Stimulated activated CD4-positive, alpha-beta T cell treated with anti-CD3 and anti-CD28 coated beads, Interleukin-12 subunit alpha, Interleukin-12 subunit beta, amount 100 ng/mL, for 48 hours (primary cell): ENCODE results near the gene VPS11.
"Not testable (repeated sequence)": the region's sequence is repeated elsewhere in the genome, so short reads cannot be mapped to it uniquely, and the experiment has no call there.

ENCODE experiments used
- DNase-seq, 3 donors: peaks; one replicate each; pipeline ENCODE4 v3.0.0-alpha.2; 2020; ENCODE audit warnings: low read depth in 2 of 3, low spot score in 1 of 3

VPS11 gene

DNA sequence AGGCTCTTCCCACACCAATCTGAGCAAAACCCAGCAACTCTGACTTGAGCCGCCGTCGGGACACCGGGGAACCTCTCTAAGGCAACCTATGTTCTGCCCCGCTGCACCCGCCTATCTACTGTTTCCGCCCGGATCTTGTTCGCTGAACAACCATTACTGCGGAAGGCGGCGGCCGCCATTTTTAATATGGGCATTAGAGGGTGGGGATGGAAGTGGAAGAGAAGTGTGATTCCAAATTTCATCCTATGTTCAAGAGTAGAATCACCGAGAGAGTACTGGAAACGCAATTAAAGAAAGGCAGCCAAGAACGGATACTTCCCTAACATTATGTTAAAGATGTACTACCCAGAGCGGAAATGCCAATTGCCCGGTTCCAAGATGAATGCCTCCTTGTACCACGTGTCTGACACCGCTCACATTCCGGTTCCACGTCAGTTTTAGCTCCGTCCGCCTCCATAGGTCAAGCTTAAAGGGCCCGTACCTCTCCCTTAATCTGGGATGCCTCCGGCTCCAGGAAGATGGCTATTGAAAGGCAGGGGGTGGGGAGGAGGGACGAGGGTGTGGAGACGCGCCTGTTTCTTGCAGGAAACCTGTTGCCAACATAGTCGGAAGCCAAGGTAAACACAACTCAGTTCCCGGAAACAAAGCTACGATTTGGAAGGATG is 34.3 kb downstream of the VPS11 start, which contains the start of gene DPAGT1:
Gene DPAGT1, minus strand, starts transcription at position 95 of the 665 bp plus-strand sequence. CDS start 198 bp downstream, outside the sequence.
- peak; percentile 79 to 81 (median 80) for DNase-seq

GRCh38 chr11:119103161-119103664 is 35.6 kb downstream of the VPS11 start:
- DNase-seq, result not testable (repeated sequence)

DNA sequence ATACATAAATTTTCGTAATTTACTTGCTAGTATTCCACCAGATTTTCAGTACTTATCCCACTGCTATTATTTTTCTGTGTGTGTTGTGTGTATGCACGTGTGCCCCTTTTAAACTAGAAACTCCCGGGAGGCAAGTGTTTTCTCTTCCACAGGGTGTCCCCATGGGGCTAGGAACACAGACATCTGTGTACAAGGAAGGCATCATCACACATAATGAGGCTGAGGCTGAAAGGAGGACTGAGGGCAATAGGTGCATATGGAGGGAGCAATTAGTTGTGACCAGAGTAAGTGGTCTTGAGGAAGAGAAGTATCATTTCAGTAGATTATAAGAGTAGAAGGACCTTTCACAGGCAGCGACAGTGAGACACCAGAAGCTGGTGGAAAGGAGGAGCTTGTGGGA is 36.2 kb downstream of the VPS11 start:
- no peak for DNase-seq

GRCh38 chr11:119106564-119107537 is 39.2 kb downstream of the VPS11 start, which contains the start of gene C2CD2L:
Gene C2CD2L, plus strand, starts transcription at chr11:119107344. Its CDS starts 398 bp downstream, at chr11:119107742.
- peak; percentile 80 to 88 (median 86) for DNase-seq

- DNase-seq, result no peak
Measured at GRCh38 chr11:119107538-119108145, 40.0 kb downstream of the VPS11 start.

DNA sequence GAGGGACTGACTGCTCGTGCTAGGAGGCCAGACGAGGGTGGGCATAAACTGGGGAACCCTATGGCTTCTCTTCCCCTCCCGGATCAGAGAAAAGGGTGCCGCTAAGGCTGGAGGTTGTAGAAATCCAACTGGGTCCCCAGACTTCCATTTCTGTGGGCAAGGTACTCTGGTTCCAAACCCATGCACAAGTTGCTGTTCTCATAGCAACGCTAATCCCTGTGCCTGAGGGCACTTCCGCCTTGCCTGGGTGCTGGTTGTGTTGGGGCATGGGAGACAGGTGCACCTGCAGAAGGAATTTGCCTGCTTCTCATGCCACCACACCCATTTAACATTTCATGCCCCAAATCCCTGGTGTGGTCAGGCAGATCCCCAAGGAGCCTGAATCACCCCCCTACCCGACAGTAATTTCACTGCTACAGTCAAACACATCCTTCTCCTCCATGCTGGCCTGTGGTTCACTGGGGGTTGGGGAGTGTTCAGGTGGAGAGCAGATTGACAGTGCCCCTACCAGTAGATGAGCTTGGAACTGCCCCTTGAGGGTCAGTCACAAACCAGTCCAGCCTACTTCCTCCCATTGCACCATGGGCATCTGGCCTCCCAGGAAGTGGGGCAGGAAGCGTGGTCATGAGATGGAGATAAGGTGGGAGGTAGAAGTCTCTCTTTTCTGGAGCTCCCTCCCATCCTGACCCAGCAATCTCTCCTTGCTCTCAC is 40.7 kb downstream of the VPS11 start:
- DNase-seq, result no peak

GRCh38 chr11:119108857-119109221 is 41.2 kb downstream of the VPS11 start:
- no peak for DNase-seq

- no peak for DNase-seq
Measured at GRCh38 chr11:119109843-119110242, 42.2 kb downstream of the VPS11 start.

- no peak for DNase-seq
Measured at GRCh38 chr11:119110439-119110838, 42.8 kb downstream of the VPS11 start.

DNA sequence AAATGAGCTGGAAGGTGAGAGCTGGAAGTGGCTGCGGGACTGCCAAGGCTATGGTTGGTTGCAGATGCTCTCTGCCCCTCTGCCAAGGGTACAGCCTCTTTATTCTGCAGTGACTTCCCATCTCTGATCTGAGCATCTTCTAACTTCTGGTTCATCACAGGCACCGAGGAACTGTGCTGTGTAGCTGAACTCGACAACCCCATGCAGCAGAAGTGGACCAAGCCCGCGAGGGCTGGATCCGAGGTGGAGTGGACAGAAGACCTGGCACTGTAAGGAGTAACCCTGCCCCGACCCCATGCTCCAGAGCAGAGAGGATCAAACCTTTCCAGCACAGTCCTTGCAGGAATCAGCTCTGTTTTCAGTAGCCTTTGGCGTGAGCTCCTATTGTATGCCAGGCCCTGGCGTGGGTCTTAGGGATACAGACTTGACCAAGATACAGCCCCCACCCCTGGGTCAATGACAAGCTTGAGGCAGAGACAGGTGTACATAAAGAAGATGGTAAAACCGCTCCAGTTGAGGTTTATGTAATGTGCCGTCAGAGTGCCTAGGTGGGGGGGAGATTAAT is 43.8 kb downstream of the VPS11 start:
- no peak for DNase-seq

DNA sequence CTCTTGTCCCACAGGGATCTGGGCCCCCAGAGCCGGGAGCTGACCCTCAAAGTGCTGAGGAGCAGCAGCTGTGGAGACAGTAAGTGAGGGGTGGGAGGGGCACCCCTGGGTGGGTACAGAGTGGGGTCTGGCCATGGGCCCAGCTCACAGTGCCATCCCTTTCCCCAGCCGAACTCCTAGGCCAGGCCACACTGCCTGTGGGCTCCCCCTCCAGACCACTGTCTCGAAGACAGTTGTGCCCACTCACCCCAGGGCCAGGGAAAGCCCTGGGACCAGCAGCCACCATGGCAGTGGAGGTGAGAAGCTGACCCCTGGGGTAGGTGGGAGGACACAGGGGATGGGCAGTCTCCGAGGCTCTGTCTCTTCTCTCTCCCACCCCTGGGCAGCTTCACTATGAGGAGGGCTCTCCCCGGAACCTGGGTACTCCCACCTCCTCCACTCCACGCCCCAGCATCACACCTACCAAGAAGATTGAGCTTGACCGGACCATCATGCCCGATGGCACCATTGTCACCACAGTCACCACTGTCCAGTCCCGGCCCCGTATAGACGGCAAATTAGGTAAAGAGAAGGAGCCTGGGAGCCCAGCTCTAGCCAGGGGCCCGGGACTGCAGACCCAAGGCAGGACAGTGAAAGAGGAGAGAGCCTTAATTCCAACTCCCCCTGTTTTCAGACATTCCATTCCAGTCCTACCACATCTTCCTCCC is 44.8 kb downstream of the VPS11 start:
- no peak for DNase-seq

GRCh38 chr11:119113716-119114115 is 46.1 kb downstream of the VPS11 start:
- no peak for DNase-seq

GRCh38 chr11:119114351-119114750 is 46.7 kb downstream of the VPS11 start:
- no peak for DNase-seq

DNA sequence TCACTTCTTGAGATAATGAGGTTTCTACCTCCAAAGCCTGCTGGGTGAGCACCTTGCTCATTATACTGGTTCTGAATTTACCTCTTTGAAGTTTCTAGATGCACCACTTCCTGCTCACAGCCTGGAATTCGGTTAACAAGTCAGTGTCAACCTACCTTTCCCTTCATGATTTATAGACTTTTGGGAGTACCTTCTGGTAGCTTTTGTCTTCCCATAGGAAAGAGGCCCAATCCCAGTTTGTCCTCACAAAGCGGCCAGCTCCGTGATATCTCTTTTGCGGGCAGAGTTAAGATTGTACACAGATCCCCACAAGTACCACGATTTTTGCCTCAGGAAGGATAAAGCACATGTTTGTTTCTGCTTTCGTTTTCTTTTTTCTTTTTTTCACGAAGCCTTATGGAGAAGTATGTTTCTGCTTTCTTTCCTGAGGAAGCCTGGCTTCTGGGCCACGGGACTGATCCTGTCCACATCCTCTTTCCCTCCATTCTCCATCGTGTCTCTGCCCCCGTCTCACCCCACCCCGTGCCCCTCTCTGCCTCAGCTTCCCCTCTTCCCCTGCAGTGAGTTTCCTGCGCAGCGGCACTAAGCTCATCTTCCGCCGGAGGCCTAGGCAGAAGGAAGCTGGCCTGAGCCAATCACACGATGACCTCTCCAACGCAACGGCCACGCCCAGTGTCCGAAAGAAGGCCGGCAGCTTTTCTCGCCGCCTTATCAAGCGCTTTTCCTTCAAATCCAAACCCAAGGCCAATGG is 48.0 kb downstream of the VPS11 start:
- no peak for DNase-seq

DNA sequence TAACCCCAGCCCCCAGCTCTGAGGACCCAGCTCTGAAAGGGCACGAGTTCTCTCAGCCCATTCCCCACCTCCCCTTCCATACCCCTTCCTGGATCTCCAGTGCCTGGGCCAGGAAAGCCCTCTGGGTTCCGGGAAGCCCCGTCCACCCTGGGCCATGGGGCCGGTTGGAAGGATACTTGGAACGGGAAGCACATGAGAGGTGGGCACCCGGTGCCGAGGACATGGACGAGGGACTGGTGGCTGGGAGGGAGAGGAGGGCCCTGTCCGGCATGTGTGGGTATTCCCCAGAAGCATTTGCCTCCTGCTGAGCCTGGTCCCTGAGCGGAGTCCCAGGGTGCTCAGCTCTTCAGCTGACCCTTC is 48.6 kb downstream of the VPS11 start:
- DNase-seq, result no peak

- no peak for DNase-seq
Measured at GRCh38 chr11:119116601-119117000, 49.0 kb downstream of the VPS11 start.

- no peak for DNase-seq
Measured at GRCh38 chr11:119117004-119117706, 49.5 kb downstream of the VPS11 start.

- DNase-seq, result no peak
Measured at GRCh38 chr11:119118227-119118626, 50.6 kb downstream of the VPS11 start.

GRCh38 chr11:119118946-119119345 is 51.3 kb downstream of the VPS11 start:
- no peak for DNase-seq
